ENCODE measurements around the gene LDLRAD3. TPM values are rescaled to one million over a fixed set of nuclear protein-coding genes. Genes with fewer than 3 reads are reported as not detected.

Gene LDLRAD3
- total RNA-seq, 2 experiments from 2014 or later, result not detected

DNA sequence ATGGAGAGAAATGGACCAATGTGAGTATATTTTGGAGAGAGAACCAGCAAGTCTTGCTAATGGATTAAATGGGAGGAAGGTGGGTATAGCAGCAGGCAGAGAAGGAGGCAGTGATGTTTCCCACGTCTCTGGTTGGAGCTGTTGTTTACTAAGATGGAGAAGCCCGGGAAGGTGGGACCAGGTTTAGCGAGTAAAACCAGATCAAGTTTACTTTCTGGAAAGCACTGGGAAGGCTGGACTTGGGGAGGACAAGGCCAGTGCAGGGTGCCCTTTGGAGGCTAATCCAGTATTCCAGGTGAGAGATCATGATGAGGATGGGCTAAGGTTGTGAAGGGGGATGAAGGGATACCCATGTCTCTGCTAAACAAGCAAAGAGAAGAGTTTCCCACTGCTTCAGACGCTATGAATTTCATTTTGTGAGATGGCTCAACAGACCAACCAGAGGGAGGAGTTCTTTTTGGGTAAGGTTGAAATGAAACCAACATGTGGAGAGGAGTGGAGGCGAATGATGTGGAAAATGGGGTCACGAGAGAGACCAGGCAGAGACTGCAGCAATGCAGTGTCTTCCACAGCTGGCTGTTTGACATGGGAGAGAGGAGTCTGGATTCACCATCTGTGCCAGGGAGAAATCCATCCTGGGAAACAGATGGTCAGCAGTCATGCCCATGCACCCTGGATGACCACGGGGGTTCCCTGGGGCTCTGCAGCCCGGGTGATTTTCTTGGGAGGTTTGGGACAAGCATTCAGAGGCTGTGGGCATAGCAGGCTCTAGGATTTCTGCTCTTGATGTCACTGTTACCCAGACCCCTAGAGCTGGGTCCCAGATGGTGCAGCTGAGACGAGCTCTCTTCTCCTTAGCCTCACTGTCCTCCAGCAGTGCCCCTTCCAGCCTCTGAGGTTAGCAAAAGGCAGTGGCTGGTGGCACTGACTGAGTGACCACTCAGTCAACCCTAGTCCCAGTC is 320.4 kb downstream of the LDLRAD3 start:
- intact Hi-C loops (cut with micrococcal nuclease; ENCODE audit: unreplicated experiment), result no loop called here
- Histone ChIP-seq H2AFZ (ENCODE audit: low read length) (no peak overlapping the region), H3K4me2 (ENCODE audit: low read length) (no peak overlapping the region), H3K4me3 (ENCODE audit: low read depth, low read length, poor library complexity, severe bottlenecking) (no peak overlapping the region), H3K9me3 (ENCODE audit: low read length) (no peaks in the 10 kb centered on the region), H3K79me2 (ENCODE audit: insufficient read depth, low read depth, low read length) (no peaks in the 10 kb centered on the region), H3K9me2 (ENCODE audit: insufficient read depth, low read length) (no peaks in the 10 kb centered on the region), H4K20me1 (ENCODE audit: insufficient read depth, low read length) (no peaks in the 10 kb centered on the region), H3K36me3 (ENCODE audit: insufficient read depth, low read length) (no peaks in the 10 kb centered on the region), H3K27ac (ENCODE audit: low read depth, low read length, poor library complexity, severe bottlenecking) (no peak overlapping the region), H3K4me1 (ENCODE audit: insufficient read depth, low read length, poor library complexity, severe bottlenecking) (no peaks in the 10 kb centered on the region)
- ChIA-PET CTCF (ENCODE audit: unreplicated experiment) (interaction anchor here (1.5 kb wide), 1 partner anchor 215 kb away, joined by 3 read pairs; no protein-coding TSS in a partner anchor), POLR2A (no interaction called here)
- TF ChIP-seq, protein P1, sequence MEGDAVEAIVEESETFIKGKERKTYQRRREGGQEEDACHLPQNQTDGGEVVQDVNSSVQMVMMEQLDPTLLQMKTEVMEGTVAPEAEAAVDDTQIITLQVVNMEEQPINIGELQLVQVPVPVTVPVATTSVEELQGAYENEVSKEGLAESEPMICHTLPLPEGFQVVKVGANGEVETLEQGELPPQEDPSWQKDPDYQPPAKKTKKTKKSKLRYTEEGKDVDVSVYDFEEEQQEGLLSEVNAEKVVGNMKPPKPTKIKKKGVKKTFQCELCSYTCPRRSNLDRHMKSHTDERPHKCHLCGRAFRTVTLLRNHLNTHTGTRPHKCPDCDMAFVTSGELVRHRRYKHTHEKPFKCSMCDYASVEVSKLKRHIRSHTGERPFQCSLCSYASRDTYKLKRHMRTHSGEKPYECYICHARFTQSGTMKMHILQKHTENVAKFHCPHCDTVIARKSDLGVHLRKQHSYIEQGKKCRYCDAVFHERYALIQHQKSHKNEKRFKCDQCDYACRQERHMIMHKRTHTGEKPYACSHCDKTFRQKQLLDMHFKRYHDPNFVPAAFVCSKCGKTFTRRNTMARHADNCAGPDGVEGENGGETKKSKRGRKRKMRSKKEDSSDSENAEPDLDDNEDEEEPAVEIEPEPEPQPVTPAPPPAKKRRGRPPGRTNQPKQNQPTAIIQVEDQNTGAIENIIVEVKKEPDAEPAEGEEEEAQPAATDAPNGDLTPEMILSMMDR (conservative IDR thresholded peaks at IDR 0.05; ENCODE audit: low read length), result no peak
- no peak for TF ChIP-seq EZH2phosphoT487 (IDR thresholded peaks at IDR 0.05; ENCODE audit: borderline replicate concordance, low read depth, low read length)
- DNase-seq (ENCODE audit: low spot score), result no peak
- BruUV-seq (replicated peaks), result no TSS peak

DNA sequence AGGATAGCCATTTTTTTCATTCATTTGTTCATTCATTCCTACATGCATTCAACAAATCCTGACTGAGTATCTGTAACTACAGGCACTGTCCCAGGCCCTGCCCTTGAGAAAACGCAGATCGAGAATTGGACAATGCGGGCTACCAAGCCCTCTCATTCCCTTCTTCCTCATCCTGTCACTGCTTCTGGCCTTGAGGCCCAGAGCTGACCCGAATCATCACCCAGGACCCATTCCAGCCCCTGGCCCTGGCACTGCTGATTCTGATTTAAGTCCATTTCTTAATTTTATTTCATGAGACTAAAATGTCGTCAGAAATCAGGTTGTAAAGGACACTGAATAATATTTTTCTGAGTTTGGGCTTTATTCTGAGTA is 321.1 kb downstream of the LDLRAD3 start:
- Histone ChIP-seq H2AFZ (ENCODE audit: low read length) (no peak overlapping the region), H3K79me2 (ENCODE audit: insufficient read depth, low read depth, low read length) (no peaks in the 10 kb centered on the region), H3K4me1 (ENCODE audit: insufficient read depth, low read length, poor library complexity, severe bottlenecking) (no peaks in the 10 kb centered on the region), H4K20me1 (ENCODE audit: insufficient read depth, low read length) (no peaks in the 10 kb centered on the region), H3K4me2 (ENCODE audit: low read length) (no peak overlapping the region), H3K36me3 (ENCODE audit: insufficient read depth, low read length) (no peaks in the 10 kb centered on the region), H3K4me3 (ENCODE audit: low read depth, low read length, poor library complexity, severe bottlenecking) (no peak overlapping the region), H3K9me2 (ENCODE audit: insufficient read depth, low read length) (no peaks in the 10 kb centered on the region), H3K27ac (ENCODE audit: low read depth, low read length, poor library complexity, severe bottlenecking) (no peak overlapping the region), H3K9me3 (ENCODE audit: low read length) (no peaks in the 10 kb centered on the region)
- DNase-seq (ENCODE audit: low spot score), result no peak
- CTCF ChIA-PET (ENCODE audit: unreplicated experiment), result interaction anchor here (1.5 kb wide), 1 partner anchor 214 kb away, joined by 3 read pairs; no protein-coding TSS in a partner anchor
- intact Hi-C loops (cut with micrococcal nuclease; ENCODE audit: unreplicated experiment), result no loop called here
- POLR2A ChIA-PET, result no interaction called here
- TF ChIP-seq EZH2phosphoT487 (IDR thresholded peaks at IDR 0.05; ENCODE audit: borderline replicate concordance, low read depth, low read length), result no peak
- TF ChIP-seq, protein P1 (conservative IDR thresholded peaks at IDR 0.05; ENCODE audit: low read length), result no peak
- no TSS peak for BruUV-seq (replicated peaks)
